Body of pancreas (tissue), 4 donors: Measurements from ENCODE around the gene PSMD4. TPM values are rescaled to one million over a fixed set of nuclear protein-coding genes. Genes with fewer than 3 reads are reported as not detected.

ENCODE experiments used
- ATAC-seq: fragments of 150-250 bp; one replicate; pipeline ENCODE4 v1.9.1; 2016
- DNase-seq, 4 donors: peaks; one replicate each; pipeline ENCODE4 v3.0.0-alpha.2; 2019
- H3K27ac ChIP-seq, 4 donors: fragments of 200-600 bp; sonication (generic); 1 replicate in 3 of 4; 2 replicates in 1 of 4; pipeline versions ENCODE4 v1.5.1 to v1.6.1; 2016 to 2019; ENCODE audit warnings: mild to moderate bottlenecking in 1 of 4, mixed read lengths in 1 of 4, moderate library complexity in 1 of 4
- H3K27me3 ChIP-seq, 2 donors: fragments of 200-600 bp; sonication (generic); one replicate each; pipeline ENCODE4 v1.6.0; 2016; ENCODE audit warnings: mild to moderate bottlenecking in 1 of 2
- H3K36me3 ChIP-seq, 2 donors: fragments of 200-600 bp; sonication (generic); replicated peaks in 1 of 2; 2 replicates each; pipeline ENCODE4 v1.5.1; 2016; ENCODE audit warnings: low read depth in 2 of 2; ENCODE audit not compliant: insufficient read depth in 1 of 2
- H3K4me1 ChIP-seq: fragments of 200-600 bp; sonication (generic); one replicate; pipeline ENCODE4 v1.6.0; 2016
- H3K4me3 ChIP-seq, 2 donors: fragments of 200-600 bp; sonication (generic); 1 replicate in 1 of 2; 2 replicates in 1 of 2; pipeline ENCODE4 v1.5.1; 2016 to 2019
- H3K9me3 ChIP-seq, 3 donors: fragments of 200-600 bp; sonication (generic); 1 replicate in 2 of 3; 2 replicates in 1 of 3; pipeline ENCODE4 v1.5.1; 2016
- CTCF ChIP-seq, 7 experiments: fragments of 450-650 bp in 4 of 7; fragments of 200-600 bp in 3 of 7; sonication (generic) in 3 of 7; IDR thresholded peaks; one replicate each; pipeline ENCODE4 v1.5.1; 2016 to 2019; ENCODE audit warnings: antibody characterized with exemption in 7 of 7
- POLR2A ChIP-seq, 3 donors: fragments of 450-650 bp; IDR thresholded peaks; one replicate each; pipeline ENCODE4 v1.6.1; 2016; ENCODE audit warnings: antibody characterized with exemption in 3 of 3, mild to moderate bottlenecking in 2 of 3
- WGBS, 2 donors: methylation state at CpG; one replicate each; pipeline ENCODE4 v1.1.5; 2017; 5-methylcytosine and 5-hydroxymethylcytosine counted together
- intact Hi-C: fragments of 100-400 bp; cut with DNase I; formaldehyde crosslinking; loops from one replicate; pipeline ENCODE4 v1.15.1; 2023
- total RNA-seq, 2 donors: library from RNA; depleted of rRNA; stranded (reverse); fragments of >200 nt; gene quantifications; one replicate each; pipeline ENCODE4 v1.1.0, GENCODE V29; 2016

PSMD4 gene
- total RNA-seq, 2 donors from 2014 or later = 70.2 to 73.4 TPM

GRCh38 chr1:151292207-151293030, 37.9 kb downstream of the PSMD4 start:
- no peaks in the 10 kb centered on the region for H3K4me1 ChIP-seq
- H3K27ac ChIP-seq = no peak overlapping the region
- H3K36me3 ChIP-seq = peaks cover under 1 to 42% of the 10 kb centered on the region in 2 donors
- WGBS, 2 donors = 79 to 88% methylated on average over 12 to 13 of the region's 13 CpGs
- no peaks in the 10 kb centered on the region for H3K9me3 ChIP-seq
- no peak for ATAC-seq
- no peak overlapping the region for H3K4me3 ChIP-seq
- DNase-seq = no peak
- intact Hi-C loops = no loop called here
- H3K27me3 ChIP-seq = no peaks in the 10 kb centered on the region
- TF ChIP-seq CTCF (IDR thresholded peaks at IDR 0.05) = no peak
- TF ChIP-seq POLR2A (IDR thresholded peaks at IDR 0.05) = no peak

- no peak for DNase-seq
- no peak for ATAC-seq
- Histone ChIP-seq H3K27ac (no peak overlapping the region), H3K4me3 (no peak overlapping the region), H3K36me3 (peaks cover 7 to 40% of the 10 kb centered on the region in 2 donors), H3K27me3 (no peaks in the 10 kb centered on the region), H3K4me1 (no peaks in the 10 kb centered on the region), H3K9me3 (no peaks in the 10 kb centered on the region)
- 77 to 95% methylated on average over 4 to 6 of the region's 6 CpGs for WGBS, 2 donors
- no peak for TF ChIP-seq POLR2A (IDR thresholded peaks at IDR 0.05)
- no peak for TF ChIP-seq CTCF (IDR thresholded peaks at IDR 0.05)
- intact Hi-C loops = no loop called here
Measured at GRCh38 chr1:151293093-151293492, 38.6 kb downstream of the PSMD4 start.

- DNase-seq = no peak
- Histone ChIP-seq H3K9me3 (no peaks in the 10 kb centered on the region), H3K4me1 (no peaks in the 10 kb centered on the region), H3K27ac (no peak overlapping the region), H3K36me3 (peaks cover 15 to 47% of the 10 kb centered on the region in 2 donors), H3K4me3 (no peak overlapping the region), H3K27me3 (no peaks in the 10 kb centered on the region)
- no peak for ATAC-seq
- intact Hi-C loops = no loop called here
- TF ChIP-seq CTCF (IDR thresholded peaks at IDR 0.05) (no peak), POLR2A (IDR thresholded peaks at IDR 0.05) (no peak)
- 97% methylated on average over 2 of the region's 2 CpGs for WGBS, 2 donors
Measured at GRCh38 chr1:151294742-151295462, 40.4 kb downstream of the PSMD4 start.

DNA sequence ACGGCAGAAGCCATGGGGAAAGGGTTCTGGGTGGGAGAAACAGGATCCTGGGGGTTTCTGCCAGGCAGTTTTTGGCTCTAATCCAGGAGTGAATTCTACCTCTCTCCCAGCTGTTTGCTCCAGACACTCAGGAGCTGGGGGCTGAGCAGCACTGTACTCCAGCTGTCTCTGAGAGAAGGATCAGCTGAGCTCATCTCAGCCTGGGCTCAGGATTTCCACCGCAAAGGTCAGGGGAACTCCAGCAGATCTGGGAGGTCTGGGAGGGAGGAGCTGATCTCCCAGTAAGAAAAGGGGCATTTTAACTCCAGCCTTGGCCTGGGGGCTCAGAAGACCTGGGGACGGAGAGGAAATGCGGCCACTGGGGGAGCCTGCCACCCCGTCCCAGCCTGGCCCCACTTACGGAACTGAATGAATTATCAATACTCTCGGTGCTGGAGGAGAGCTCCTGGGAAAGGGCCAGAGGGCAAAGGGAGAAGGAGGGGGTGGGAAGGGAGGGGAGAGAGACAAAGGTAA, 55.3 kb downstream of the PSMD4 start:
- Histone ChIP-seq H3K9me3 (no peaks in the 10 kb centered on the region), H3K4me1 (peaks cover 39% of the 10 kb centered on the region), H3K4me3 (no peak overlapping the region), H3K27ac (peak overlapping the region in 1 of 4 donors; percentile 21), H3K36me3 (peaks cover 17 to 34% of the 10 kb centered on the region in 2 donors), H3K27me3 (no peaks in the 10 kb centered on the region)
- no peak for TF ChIP-seq CTCF (IDR thresholded peaks at IDR 0.05)
- no peak for TF ChIP-seq POLR2A (IDR thresholded peaks at IDR 0.05)
- intact Hi-C loops = loop anchor here (5.0 kb wide), 1 partner anchor 47 kb away; no protein-coding TSS in a partner anchor
- 49 to 61% methylated on average over 7 of the region's 7 CpGs for WGBS, 2 donors
- DNase-seq (peak in 1 of 4 donors; percentile 39), ATAC-seq (no peak)
